AG10803 (cell line): ENCODE data around the gene HCAR1.
"Not testable (repeated sequence)": the region's sequence is repeated elsewhere in the genome, so short reads cannot be mapped to it uniquely, and the experiment has no call there.

ENCODE experiments used
- DNase-seq: peaks from one replicate; pipeline ENCODE4 v3.0.0; 2010; ENCODE audit warnings: low read depth
- H3K4me3 ChIP-seq: 2 replicates; pipeline ENCODE4 v1.5.1; 2011; ENCODE audit warnings: mild to moderate bottlenecking, low read length, control low read depth
- TF ChIP-seq, protein P1 (sequence below): conservative IDR thresholded peaks from 2 replicates; pipeline ENCODE4 v1.5.1; 2011; ENCODE audit warnings: mild to moderate bottlenecking, low read length, control low read depth, inconsistent platforms

HCAR1 gene

GRCh38 chr12:122684297-122684813 lies 46.3 kb downstream of the HCAR1 start:
- no peak for DNase-seq
- TF ChIP-seq, protein P1, sequence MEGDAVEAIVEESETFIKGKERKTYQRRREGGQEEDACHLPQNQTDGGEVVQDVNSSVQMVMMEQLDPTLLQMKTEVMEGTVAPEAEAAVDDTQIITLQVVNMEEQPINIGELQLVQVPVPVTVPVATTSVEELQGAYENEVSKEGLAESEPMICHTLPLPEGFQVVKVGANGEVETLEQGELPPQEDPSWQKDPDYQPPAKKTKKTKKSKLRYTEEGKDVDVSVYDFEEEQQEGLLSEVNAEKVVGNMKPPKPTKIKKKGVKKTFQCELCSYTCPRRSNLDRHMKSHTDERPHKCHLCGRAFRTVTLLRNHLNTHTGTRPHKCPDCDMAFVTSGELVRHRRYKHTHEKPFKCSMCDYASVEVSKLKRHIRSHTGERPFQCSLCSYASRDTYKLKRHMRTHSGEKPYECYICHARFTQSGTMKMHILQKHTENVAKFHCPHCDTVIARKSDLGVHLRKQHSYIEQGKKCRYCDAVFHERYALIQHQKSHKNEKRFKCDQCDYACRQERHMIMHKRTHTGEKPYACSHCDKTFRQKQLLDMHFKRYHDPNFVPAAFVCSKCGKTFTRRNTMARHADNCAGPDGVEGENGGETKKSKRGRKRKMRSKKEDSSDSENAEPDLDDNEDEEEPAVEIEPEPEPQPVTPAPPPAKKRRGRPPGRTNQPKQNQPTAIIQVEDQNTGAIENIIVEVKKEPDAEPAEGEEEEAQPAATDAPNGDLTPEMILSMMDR = no peak
- no peak overlapping the region for H3K4me3 ChIP-seq

DNA sequence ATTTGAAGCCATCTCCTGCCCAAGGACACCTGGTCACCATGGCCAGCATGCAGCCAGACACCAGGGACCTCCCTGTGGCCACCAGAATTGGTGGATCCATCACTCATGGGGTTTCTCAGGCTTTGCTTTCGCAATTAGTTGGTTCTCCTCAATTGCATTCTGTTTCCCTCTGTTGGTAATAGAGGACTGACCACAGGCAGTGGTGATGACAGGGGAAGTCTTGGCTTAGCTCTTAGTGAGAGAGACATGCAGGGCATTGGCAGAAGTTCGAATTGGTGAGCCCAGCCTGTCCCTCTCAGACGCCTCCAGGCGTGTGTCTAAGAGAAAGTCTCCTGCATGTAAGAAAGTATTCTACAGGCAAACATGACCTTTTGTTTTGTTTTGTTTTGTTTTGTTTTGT lies 48.8 kb downstream of the HCAR1 start:
- H3K4me3 ChIP-seq = no peak overlapping the region
- DNase-seq = peak; percentile 87
- TF ChIP-seq, protein P1 = no peak

- H3K4me3 ChIP-seq, DNase-seq: not testable (repeated sequence)
These were observed 49.7 kb downstream of the HCAR1 start for GRCh38 chr12:122680989-122681388.

DNA sequence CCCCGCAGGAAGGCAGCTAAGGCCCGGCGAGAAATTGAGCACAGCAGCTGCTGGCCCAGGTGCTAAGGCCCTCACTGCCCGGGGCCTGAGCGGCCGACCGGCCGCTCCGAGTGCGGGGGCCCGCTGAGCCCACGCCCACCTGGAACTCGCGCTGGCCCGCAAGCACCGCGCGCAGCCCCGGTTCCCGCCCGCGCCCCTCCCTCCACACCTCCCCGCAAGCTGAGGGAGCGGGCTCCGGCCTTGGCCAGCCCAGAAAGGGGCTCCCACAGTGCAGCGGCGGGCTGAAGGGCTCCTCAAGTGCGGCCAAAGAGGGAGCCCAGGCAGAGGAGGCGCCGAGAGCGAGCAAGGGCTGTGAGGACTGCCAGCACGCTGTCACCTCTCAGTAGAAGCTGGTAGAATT lies 53.9 kb downstream of the HCAR1 start:
- not testable (repeated sequence) for H3K4me3 ChIP-seq, DNase-seq
